ENCODE measurements around the gene TERT.

- no peak for TF ChIP-seq POLR2A (IDR thresholded peaks at IDR 0.05)
- TF ChIP-seq CTCF (IDR thresholded peaks at IDR 0.05) = no peak
These were observed 67.2 kb downstream of the TERT start for GRCh38 chr5:1227667-1228066.
